Measurements from ENCODE around the gene MED14.

The MED14 gene

GRCh38 chrX:40663880-40664630, 71.3 kb downstream of the MED14 start:
- DNase-seq (ENCODE audit: low read depth, low spot score), result peak; percentile 70

- no peak for DNase-seq (ENCODE audit: low read depth, low spot score)
Measured at GRCh38 chrX:40663078-40663740, 72.1 kb downstream of the MED14 start.

GRCh38 chrX:40661489-40661888, 73.9 kb downstream of the MED14 start:
- no peak for DNase-seq (ENCODE audit: low read depth, low spot score)

- no peak for DNase-seq (ENCODE audit: low read depth, low spot score)
Measured at GRCh38 chrX:40660381-40660780, 75.0 kb downstream of the MED14 start.

GRCh38 chrX:40653535-40653934, 81.8 kb downstream of the MED14 start:
- DNase-seq (ENCODE audit: low read depth, low spot score), result no peak

- DNase-seq (ENCODE audit: low read depth, low spot score), result no peak
Measured at GRCh38 chrX:40652664-40653063, 82.7 kb downstream of the MED14 start.

- peak; percentile 36 for DNase-seq (ENCODE audit: low read depth, low spot score)
Measured at GRCh38 chrX:40651620-40652223, 83.6 kb downstream of the MED14 start.

GRCh38 chrX:40647307-40648197, 87.8 kb downstream of the MED14 start, which contains the start of gene CXorf38:
TSS of gene CXorf38 (minus strand) at chrX:40647561. CDS start at chrX:40647520, 41 bp downstream.
- DNase-seq (ENCODE audit: low read depth, low spot score), result peak; percentile 98

- peak; percentile 62 for DNase-seq (ENCODE audit: low read depth, low spot score)
Measured at GRCh38 chrX:40646489-40647306, 88.6 kb downstream of the MED14 start.

- DNase-seq (ENCODE audit: low read depth, low spot score), result no peak
Measured at GRCh38 chrX:40644821-40645358, 90.5 kb downstream of the MED14 start.

GRCh38 chrX:40644176-40644575, 91.2 kb downstream of the MED14 start:
- no peak for DNase-seq (ENCODE audit: low read depth, low spot score)

- DNase-seq (ENCODE audit: low read depth, low spot score), result no peak
Measured at GRCh38 chrX:40637687-40638086, 97.7 kb downstream of the MED14 start.

GRCh38 chrX:40632199-40632598, 103.1 kb downstream of the MED14 start:
- DNase-seq (ENCODE audit: low read depth, low spot score), result no peak

GRCh38 chrX:40628506-40628905, 106.8 kb downstream of the MED14 start:
- no peak for DNase-seq (ENCODE audit: low read depth, low spot score)

GRCh38 chrX:40625294-40625693, 110.0 kb downstream of the MED14 start:
- DNase-seq (ENCODE audit: low read depth, low spot score), result no peak

GRCh38 chrX:40623665-40624064, 111.7 kb downstream of the MED14 start:
- DNase-seq (ENCODE audit: low read depth, low spot score), result no peak

GRCh38 chrX:40623139-40623536, 112.2 kb downstream of the MED14 start, which contains the start of gene MPC1L:
TSS of gene MPC1L (plus strand) at chrX:40623428. CDS start at chrX:40623566, 138 bp downstream.
- no peak for DNase-seq (ENCODE audit: low read depth, low spot score)

GRCh38 chrX:40622479-40623138, 112.7 kb downstream of the MED14 start:
- DNase-seq (ENCODE audit: low read depth, low spot score), result no peak

- no peak for DNase-seq (ENCODE audit: low read depth, low spot score)
Measured at GRCh38 chrX:40617566-40617965, 117.8 kb downstream of the MED14 start.

GRCh38 chrX:40615976-40616375, 119.4 kb downstream of the MED14 start:
- no peak for DNase-seq (ENCODE audit: low read depth, low spot score)
